ENCODE results near the gene DUS3L.

Gene DUS3L

GRCh38 chr19:5743630-5744029 lies 47.3 kb downstream of the DUS3L start:
- FAIRE-seq (no peak), DNase-seq (ENCODE audit: insufficient read length, low spot score) (no peak)
- no peak for TF ChIP-seq POLR2A (IDR thresholded peaks at IDR 0.05; ENCODE audit: low read depth, low read length)

- no peak for TF ChIP-seq POLR2A (IDR thresholded peaks at IDR 0.05; ENCODE audit: low read depth, low read length)
- FAIRE-seq = no peak
Measured at GRCh38 chr19:5742051-5742450, 48.9 kb downstream of the DUS3L start.

GRCh38 chr19:5738423-5738822 lies 52.5 kb downstream of the DUS3L start:
- DNase-seq (ENCODE audit: insufficient read length, low spot score) (no peak), FAIRE-seq (no peak)
- TF ChIP-seq POLR2A (IDR thresholded peaks at IDR 0.05; ENCODE audit: low read depth, low read length) = no peak

More at GRCh38 chr19:5742051-5742450, 48.9 kb downstream of the DUS3L start:
- DNase-seq (ENCODE audit: insufficient read length, low spot score) = no peak

Data from H54 (cell line).